Mesenchymal stem cell (in vitro differentiated cells and primary cell): ENCODE results near the gene TMED3.

Experiments used
- DNase-seq: peaks from one replicate; pipeline ENCODE4 v3.0.0-alpha.2; 2013
- H2AFZ ChIP-seq: one replicate; pipeline ENCODE4 v1.6.1; 2013; ENCODE audit warnings: low read depth, mild to moderate bottlenecking, control low read depth, inconsistent platforms, low read length, moderate library complexity
- H2AK5ac ChIP-seq: 2 replicates; pipeline ENCODE4 v1.6.1; 2013; ENCODE audit warnings: low read length, moderate library complexity, mild to moderate bottlenecking, inconsistent platforms; ENCODE audit not compliant: severe bottlenecking
- H2BK120ac ChIP-seq: one replicate; pipeline ENCODE4 v1.6.1; 2013; ENCODE audit warnings: low read depth, mild to moderate bottlenecking, inconsistent platforms, low read length, moderate library complexity
- H2BK12ac ChIP-seq, 2 experiments: one replicate each; pipeline ENCODE4 v1.6.1; 2013; ENCODE audit warnings: inconsistent platforms in 2 of 2, low read length in 2 of 2, mild to moderate bottlenecking in 2 of 2, moderate library complexity in 2 of 2, control low read depth in 1 of 2
- H2BK15ac ChIP-seq: one replicate; pipeline ENCODE4 v1.6.1; 2013; ENCODE audit warnings: mild to moderate bottlenecking, low read depth, inconsistent platforms; ENCODE audit not compliant: poor library complexity, severe bottlenecking
- H2BK5ac ChIP-seq: 2 replicates; pipeline ENCODE4 v1.6.1; 2013; ENCODE audit warnings: low read depth, mild to moderate bottlenecking, low read length, control low read depth, inconsistent platforms; ENCODE audit not compliant: poor library complexity, severe bottlenecking
- H3K14ac ChIP-seq, 2 experiments: one replicate each; pipeline ENCODE4 v1.6.1; 2013; ENCODE audit warnings: inconsistent platforms in 2 of 2, low read length in 2 of 2, control low read depth in 1 of 2, mild to moderate bottlenecking in 1 of 2, moderate library complexity in 1 of 2
- H3K18ac ChIP-seq, 2 experiments: one replicate each; pipeline ENCODE4 v1.6.1; 2013; ENCODE audit warnings: inconsistent platforms in 2 of 2, low read length in 2 of 2, control low read depth in 1 of 2, low read depth in 1 of 2, mild to moderate bottlenecking in 1 of 2
- H3K23ac ChIP-seq, 2 experiments: one replicate each; pipeline ENCODE4 v1.6.1; 2013; ENCODE audit warnings: inconsistent platforms in 2 of 2, low read length in 2 of 2, mild to moderate bottlenecking in 2 of 2, moderate library complexity in 2 of 2, control low read depth in 1 of 2
- H3K27ac ChIP-seq: 2 replicates; pipeline ENCODE4 v1.5.1; 2013; ENCODE audit warnings: mild to moderate bottlenecking, moderate library complexity, low read length, control low read depth, inconsistent platforms; ENCODE audit not compliant: poor library complexity, severe bottlenecking
- H3K27me3 ChIP-seq, 2 experiments: 2 replicates each; pipeline versions ENCODE4 v1.6.1 to v1.7.0; 2013; ENCODE audit warnings: low read length in 2 of 2, mild to moderate bottlenecking in 2 of 2, moderate library complexity in 2 of 2, control low read depth in 1 of 2, inconsistent platforms in 1 of 2; ENCODE audit not compliant: control insufficient read depth in 1 of 2, insufficient read depth in 1 of 2
- H3K36me3 ChIP-seq, 2 experiments: 2 replicates each; pipeline versions ENCODE4 v1.6.1 to v1.7.0; 2013; ENCODE audit warnings: low read length in 2 of 2, control low read depth in 1 of 2, inconsistent platforms in 1 of 2, low read depth in 1 of 2, mild to moderate bottlenecking in 1 of 2; ENCODE audit not compliant: insufficient read depth in 2 of 2, control insufficient read depth in 1 of 2
- H3K4ac ChIP-seq, 2 experiments: one replicate each; pipeline ENCODE4 v1.6.1; 2013; ENCODE audit warnings: inconsistent platforms in 2 of 2, low read length in 2 of 2, mild to moderate bottlenecking in 2 of 2, moderate library complexity in 2 of 2, control low read depth in 1 of 2, low read depth in 1 of 2
- H3K4me1 ChIP-seq: 2 replicates; pipeline ENCODE4 v1.6.1; 2013; ENCODE audit warnings: low read depth, low read length, control low read depth; ENCODE audit not compliant: control insufficient read depth, insufficient read depth
- H3K4me2 ChIP-seq: 2 replicates; pipeline ENCODE4 v1.6.1; 2013; ENCODE audit warnings: low read length, mild to moderate bottlenecking, inconsistent platforms; ENCODE audit not compliant: poor library complexity, severe bottlenecking
- H3K4me3 ChIP-seq, 2 experiments: 2 replicates each; pipeline versions ENCODE4 v1.5.1 to v1.7.0; 2013; ENCODE audit warnings: low read length in 2 of 2, mild to moderate bottlenecking in 2 of 2, control low read depth in 1 of 2, low read depth in 1 of 2; ENCODE audit not compliant: insufficient read depth in 1 of 2
- H3K79me1 ChIP-seq: replicated peaks from 2 replicates; pipeline ENCODE4 v1.6.1; 2013; ENCODE audit warnings: mild to moderate bottlenecking, control low read depth, low read length, inconsistent platforms; ENCODE audit not compliant: poor library complexity, severe bottlenecking
- H3K9ac ChIP-seq: 2 replicates; pipeline ENCODE4 v1.7.0; 2013; ENCODE audit warnings: mild to moderate bottlenecking, low read length, moderate library complexity
- H3K9me3 ChIP-seq: 2 replicates; pipeline ENCODE4 v1.7.0; 2013; ENCODE audit warnings: mild to moderate bottlenecking, low read length; ENCODE audit not compliant: control insufficient read depth
- H4K8ac ChIP-seq: one replicate; pipeline ENCODE4 v1.6.1; 2013; ENCODE audit warnings: inconsistent platforms, mild to moderate bottlenecking, low read length, moderate library complexity
- H4K91ac ChIP-seq: one replicate; pipeline ENCODE4 v1.6.1; 2013; ENCODE audit warnings: mild to moderate bottlenecking, low read length, inconsistent platforms
- WGBS: methylation state at CpG from one replicate; pipeline ENCODE4 v1.1.7; 2013; ENCODE audit warnings: mixed read lengths; 5-methylcytosine and 5-hydroxymethylcytosine counted together

TMED3 gene

DNA sequence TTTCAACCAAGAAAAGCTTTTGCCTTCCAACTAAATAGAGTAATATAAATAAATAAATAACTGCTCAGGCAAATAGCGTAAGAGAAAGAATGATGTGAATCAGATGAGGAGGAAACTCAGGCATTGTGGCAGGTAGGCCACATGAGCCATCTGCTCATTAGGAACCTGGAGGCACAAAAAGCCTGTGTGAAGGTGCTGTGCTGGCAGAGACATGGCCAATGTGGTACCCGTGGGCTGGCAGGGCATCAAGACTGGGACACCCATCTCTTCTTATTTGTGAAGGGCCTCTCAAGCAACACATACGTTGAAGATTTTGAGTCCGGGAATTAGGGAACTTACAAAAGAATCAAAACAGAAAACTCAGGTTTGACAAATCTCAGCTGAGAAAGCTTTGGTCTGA, 18.9 kb upstream of the TMED3 start:
- no peak overlapping the region for H2AK5ac ChIP-seq
- no peak overlapping the region for H3K14ac ChIP-seq
- H2BK120ac ChIP-seq: no peak overlapping the region
- no peak overlapping the region for H3K4me2 ChIP-seq
- WGBS: 88% methylated on average over 4 of the region's 4 CpGs
- no peaks in the 10 kb centered on the region for H3K4me1 ChIP-seq
- no peak overlapping the region for H3K18ac ChIP-seq
- no peak overlapping the region for H2BK5ac ChIP-seq
- H3K4ac ChIP-seq: no peak overlapping the region
- no peak overlapping the region for H2AFZ ChIP-seq
- no peak overlapping the region for H3K27ac ChIP-seq
- no peak for DNase-seq
- H3K23ac ChIP-seq: no peak overlapping the region
- H2BK12ac ChIP-seq: no peak overlapping the region
- no peak overlapping the region for H4K91ac ChIP-seq
- H3K79me1 ChIP-seq: no peaks in the 10 kb centered on the region
- no peaks in the 10 kb centered on the region for H3K36me3 ChIP-seq
- H2BK15ac ChIP-seq: no peak overlapping the region
- H3K9me3 ChIP-seq: no peaks in the 10 kb centered on the region
- H4K8ac ChIP-seq: no peak overlapping the region
- H3K27me3 ChIP-seq: peaks cover 17 to 34% of the 10 kb centered on the region in 2 experiments
- H3K9ac ChIP-seq: no peak overlapping the region
- no peak overlapping the region for H3K4me3 ChIP-seq

DNA sequence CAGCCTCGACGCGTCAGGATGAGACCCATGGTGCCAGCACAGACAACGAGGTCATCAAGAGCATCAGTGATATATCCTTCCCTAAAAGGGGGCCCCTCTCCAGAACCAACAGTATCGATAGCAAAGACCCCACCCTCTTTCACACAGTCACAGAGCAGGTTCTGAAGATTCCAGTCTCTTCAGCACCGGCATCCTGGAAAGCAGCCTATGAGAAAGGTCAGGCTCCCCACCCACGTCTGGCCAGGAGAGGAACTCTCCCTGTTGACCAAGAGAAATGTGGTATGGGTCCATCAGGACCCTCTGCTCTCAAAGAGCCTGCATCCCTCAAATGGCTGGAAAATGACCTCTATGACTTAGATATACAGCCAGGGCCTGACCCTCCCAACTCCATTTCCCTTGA, 16.8 kb upstream of the TMED3 start:
- Histone ChIP-seq H3K23ac (no peak overlapping the region), H3K9ac (no peak overlapping the region), H3K18ac (no peak overlapping the region), H2AK5ac (no peak overlapping the region), H3K4me1 (no peaks in the 10 kb centered on the region), H2BK5ac (no peak overlapping the region), H3K27ac (no peak overlapping the region), H3K9me3 (no peaks in the 10 kb centered on the region), H3K14ac (no peak overlapping the region), H4K8ac (no peak overlapping the region), H3K4me3 (no peak overlapping the region), H3K4ac (no peak overlapping the region), H3K27me3 (peaks cover 22 to 41% of the 10 kb centered on the region in 2 experiments), H4K91ac (no peak overlapping the region), H3K4me2 (no peak overlapping the region), H3K36me3 (no peaks in the 10 kb centered on the region), H2BK15ac (no peak overlapping the region), H2AFZ (no peak overlapping the region), H2BK120ac (no peak overlapping the region), H2BK12ac (no peak overlapping the region), H3K79me1 (no peaks in the 10 kb centered on the region)
- no peak for DNase-seq
- 60% methylated on average over 7 of the region's 7 CpGs for WGBS

GRCh38 chr15:79296583-79296982, 14.3 kb upstream of the TMED3 start:
- no peak overlapping the region for H3K27ac ChIP-seq
- H2BK12ac ChIP-seq: no peak overlapping the region
- no peaks in the 10 kb centered on the region for H3K36me3 ChIP-seq
- no peak overlapping the region for H2BK5ac ChIP-seq
- H2BK15ac ChIP-seq: no peak overlapping the region
- H4K91ac ChIP-seq: no peak overlapping the region
- no peak overlapping the region for H3K4ac ChIP-seq
- H2BK120ac ChIP-seq: no peak overlapping the region
- no peak overlapping the region for H3K23ac ChIP-seq
- no peak overlapping the region for H3K9ac ChIP-seq
- no peak for DNase-seq
- H3K4me1 ChIP-seq: no peaks in the 10 kb centered on the region
- peaks cover 28 to 64% of the 10 kb centered on the region in 2 experiments for H3K27me3 ChIP-seq
- no peak overlapping the region for H2AFZ ChIP-seq
- H3K9me3 ChIP-seq: no peaks in the 10 kb centered on the region
- H3K79me1 ChIP-seq: no peaks in the 10 kb centered on the region
- no peak overlapping the region for H3K18ac ChIP-seq
- H3K4me2 ChIP-seq: no peak overlapping the region
- H3K14ac ChIP-seq: no peak overlapping the region
- no peak overlapping the region for H2AK5ac ChIP-seq
- 50% methylated on average over 2 of the region's 4 CpGs for WGBS
- H4K8ac ChIP-seq: no peak overlapping the region
- H3K4me3 ChIP-seq: no peak overlapping the region

- WGBS: 85% methylated on average over 6 of the region's 7 CpGs
These were observed 11.6 kb upstream of the TMED3 start for GRCh38 chr15:79299126-79299840.

More at GRCh38 chr15:79299126-79299840, 11.6 kb upstream of the TMED3 start:
- no peaks in the 10 kb centered on the region for H3K36me3 ChIP-seq
- no peaks in the 10 kb centered on the region for H3K4me1 ChIP-seq
- no peak overlapping the region for H2BK5ac ChIP-seq
- no peak overlapping the region for H2BK12ac ChIP-seq
- peaks cover 29 to 62% of the 10 kb centered on the region in 2 experiments for H3K27me3 ChIP-seq
- H3K23ac ChIP-seq: no peak overlapping the region
- no peaks in the 10 kb centered on the region for H3K79me1 ChIP-seq
- H3K4ac ChIP-seq: no peak overlapping the region
- no peaks in the 10 kb centered on the region for H3K9me3 ChIP-seq
- no peak overlapping the region for H3K9ac ChIP-seq
- no peak overlapping the region for H2AFZ ChIP-seq
- no peak overlapping the region for H3K27ac ChIP-seq
- DNase-seq: no peak
- H3K14ac ChIP-seq: no peak overlapping the region
- no peak overlapping the region for H2BK15ac ChIP-seq
- H3K4me2 ChIP-seq: no peak overlapping the region
- no peak overlapping the region for H2AK5ac ChIP-seq
- H2BK120ac ChIP-seq: no peak overlapping the region
- no peak overlapping the region for H4K91ac ChIP-seq
- H4K8ac ChIP-seq: no peak overlapping the region
- no peak overlapping the region for H3K18ac ChIP-seq
- H3K4me3 ChIP-seq: no peak overlapping the region
